ENCODE results near the gene PDE3B. TPM values are rescaled to one million over a fixed set of nuclear protein-coding genes. Genes with fewer than 3 reads are reported as not detected.

Gene PDE3B
- total and polyA plus RNA-seq, 9 of the 15 experiments (the other 6 are each of a cell fraction or from before 2014, with no cell fraction given) = 2.3 to 22.5 (median 12.2) TPM

GRCh38 chr11:14668731-14669301, 25.2 kb downstream of the PDE3B start (continued):
- TF ChIP-seq NKRF (IDR thresholded peaks at IDR 0.05; ENCODE audit: borderline replicate concordance) (no peak), AFF4 (CRISPR knock-in tag; IDR thresholded peaks at IDR 0.05) (no peak), POLR2AphosphoS5 (IDR thresholded peaks at IDR 0.05; ENCODE audit: control insufficient read depth, insufficient read depth, low read depth, low read length) (0 out of 2 replicates have a peak, but pooled peaks have one; percentile 23), SMAD2 (IDR thresholded peaks at IDR 0.05; ENCODE audit: low read depth, low read length) (no peak), SNAPC5 (CRISPR knock-in tag; IDR thresholded peaks at IDR 0.05) (no peak), ZBTB33 (CRISPR knock-in tag; IDR thresholded peaks at IDR 0.05) (no peak), RHOXF2B (CRISPR knock-in tag; conservative IDR thresholded peaks at IDR 0.05) (no peak), BCLAF1 (IDR thresholded peaks at IDR 0.05; ENCODE audit: borderline replicate concordance in 1 of 2, control insufficient read depth in 1 of 2, low read depth in 2 of 2, low read length in 1 of 2) (no peak), IRF2 (CRISPR knock-in tag; IDR thresholded peaks at IDR 0.05) (no peak), ZNF354B (CRISPR knock-in tag; IDR thresholded peaks at IDR 0.05) (no peak), LEF1 (IDR thresholded peaks at IDR 0.05) (0 out of 2 replicates have a peak, but pooled peaks have one; percentile 20), HMGN3 (IDR thresholded peaks at IDR 0.05; ENCODE audit: borderline replicate concordance, extremely low read depth, insufficient read length, low read depth, low read length) (no peak), HMBOX1 (IDR thresholded peaks at IDR 0.05) (0 out of 2 replicates have a peak, but pooled peaks have one; percentile 16), MECOM (CRISPR knock-in tag; IDR thresholded peaks at IDR 0.05) (peak; percentile 77), WHSC1 (IDR thresholded peaks at IDR 0.05; ENCODE audit: low read length) (no peak)

All from K562 (cell line).